IPS-18c (cell line): ENCODE results near the gene TSPAN31.
"Not testable (repeated sequence)": the region's sequence is repeated elsewhere in the genome, so short reads cannot be mapped to it uniquely, and the experiment has no call there.

Source experiments
- H3K4me3 ChIP-seq: 2 replicates; pipeline ENCODE4 v1.7.0; 2013; ENCODE audit warnings: low read depth, mild to moderate bottlenecking, low read length, moderate library complexity; ENCODE audit not compliant: insufficient read depth
- H3K9me3 ChIP-seq: one replicate; pipeline ENCODE4 v1.6.1; 2013; ENCODE audit warnings: mild to moderate bottlenecking, low read length, moderate library complexity; ENCODE audit not compliant: control insufficient read depth, insufficient read depth

Gene TSPAN31

DNA sequence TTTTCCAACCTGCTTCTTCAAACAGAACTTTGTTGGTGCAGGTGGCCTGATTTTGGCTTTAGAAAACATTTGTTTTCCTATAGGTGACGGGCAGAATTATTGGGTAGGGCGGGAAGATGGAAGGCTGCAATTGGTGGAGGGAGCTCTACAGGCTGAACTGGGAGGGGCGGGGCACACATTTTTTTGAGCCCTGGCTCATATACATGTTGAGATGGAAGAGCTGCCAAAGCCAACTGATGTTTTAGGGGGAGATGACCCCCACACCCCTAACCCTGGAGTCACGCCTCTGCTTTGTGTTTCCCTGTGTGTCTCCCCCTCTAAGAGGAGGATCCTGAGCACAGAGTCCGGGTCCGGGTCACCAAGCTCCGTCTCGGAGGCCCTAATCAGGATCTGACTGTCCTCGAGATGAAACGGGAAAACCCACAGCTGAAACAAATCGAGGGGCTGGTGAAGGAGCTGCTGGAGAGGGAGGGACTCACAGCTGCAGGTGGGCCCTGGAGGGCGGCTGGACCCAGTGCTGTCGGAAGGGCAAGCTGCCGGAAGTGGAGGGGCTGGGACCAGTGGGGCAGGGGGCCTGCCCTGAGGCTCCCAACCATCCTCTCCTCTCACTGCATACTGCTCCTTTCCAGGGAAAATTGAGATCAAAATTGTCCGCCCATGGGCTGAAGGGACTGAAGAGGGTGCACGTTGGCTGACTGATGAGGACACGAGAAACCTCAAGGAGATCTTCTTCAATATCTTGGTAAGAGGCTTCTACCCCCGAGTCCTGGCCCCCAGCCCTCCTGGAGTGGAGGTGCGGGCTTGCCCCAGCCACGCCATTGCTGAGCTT lies 24.8 kb upstream of the TSPAN31 start:
- H3K4me3 ChIP-seq, result no peak overlapping the region
- H3K9me3 ChIP-seq, result no peaks in the 10 kb centered on the region

- no peaks in the 10 kb centered on the region for H3K9me3 ChIP-seq
- H3K4me3 ChIP-seq, result no peak overlapping the region
Measured at GRCh38 chr12:57720606-57721595, 23.9 kb upstream of the TSPAN31 start.

- H3K4me3 ChIP-seq, H3K9me3 ChIP-seq: not testable (repeated sequence)
Measured at GRCh38 chr12:57721846-57722608, 22.8 kb upstream of the TSPAN31 start.

GRCh38 chr12:57722716-57723629 lies 21.9 kb upstream of the TSPAN31 start:
- no peak overlapping the region for H3K4me3 ChIP-seq
- H3K9me3 ChIP-seq, result no peaks in the 10 kb centered on the region

DNA sequence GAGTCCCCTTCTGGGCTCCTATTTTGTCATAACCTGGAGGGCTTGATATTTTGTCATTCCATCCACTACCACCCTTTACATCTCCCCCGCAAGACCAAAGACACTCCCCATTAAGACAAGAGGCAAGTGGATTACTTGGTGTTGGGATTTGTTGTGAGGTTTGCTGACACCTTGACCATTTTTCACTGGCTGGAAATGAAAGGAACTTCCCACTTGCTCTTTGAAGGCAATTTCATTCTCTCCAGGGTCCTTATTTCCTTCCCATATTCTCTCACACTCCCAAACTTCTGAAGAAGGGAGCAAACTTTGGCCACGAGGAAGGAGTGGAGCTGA lies 21.2 kb upstream of the TSPAN31 start:
- Histone ChIP-seq H3K9me3 (no peaks in the 10 kb centered on the region), H3K4me3 (no peak overlapping the region)

- Histone ChIP-seq H3K4me3 (no peak overlapping the region), H3K9me3 (no peaks in the 10 kb centered on the region)
Measured at GRCh38 chr12:57724003-57724935, 20.6 kb upstream of the TSPAN31 start.

GRCh38 chr12:57724936-57725740 lies 19.7 kb upstream of the TSPAN31 start:
- Histone ChIP-seq H3K4me3 (no peak overlapping the region), H3K9me3 (no peaks in the 10 kb centered on the region)

- no peaks in the 10 kb centered on the region for H3K9me3 ChIP-seq
- H3K4me3 ChIP-seq, result peak overlapping the region; percentile 63
Measured at GRCh38 chr12:57725851-57726150, 19.0 kb upstream of the TSPAN31 start.

GRCh38 chr12:57726151-57726883 lies 18.5 kb upstream of the TSPAN31 start:
- Histone ChIP-seq H3K4me3 (peak overlapping the region; percentile 63), H3K9me3 (no peaks in the 10 kb centered on the region)

DNA sequence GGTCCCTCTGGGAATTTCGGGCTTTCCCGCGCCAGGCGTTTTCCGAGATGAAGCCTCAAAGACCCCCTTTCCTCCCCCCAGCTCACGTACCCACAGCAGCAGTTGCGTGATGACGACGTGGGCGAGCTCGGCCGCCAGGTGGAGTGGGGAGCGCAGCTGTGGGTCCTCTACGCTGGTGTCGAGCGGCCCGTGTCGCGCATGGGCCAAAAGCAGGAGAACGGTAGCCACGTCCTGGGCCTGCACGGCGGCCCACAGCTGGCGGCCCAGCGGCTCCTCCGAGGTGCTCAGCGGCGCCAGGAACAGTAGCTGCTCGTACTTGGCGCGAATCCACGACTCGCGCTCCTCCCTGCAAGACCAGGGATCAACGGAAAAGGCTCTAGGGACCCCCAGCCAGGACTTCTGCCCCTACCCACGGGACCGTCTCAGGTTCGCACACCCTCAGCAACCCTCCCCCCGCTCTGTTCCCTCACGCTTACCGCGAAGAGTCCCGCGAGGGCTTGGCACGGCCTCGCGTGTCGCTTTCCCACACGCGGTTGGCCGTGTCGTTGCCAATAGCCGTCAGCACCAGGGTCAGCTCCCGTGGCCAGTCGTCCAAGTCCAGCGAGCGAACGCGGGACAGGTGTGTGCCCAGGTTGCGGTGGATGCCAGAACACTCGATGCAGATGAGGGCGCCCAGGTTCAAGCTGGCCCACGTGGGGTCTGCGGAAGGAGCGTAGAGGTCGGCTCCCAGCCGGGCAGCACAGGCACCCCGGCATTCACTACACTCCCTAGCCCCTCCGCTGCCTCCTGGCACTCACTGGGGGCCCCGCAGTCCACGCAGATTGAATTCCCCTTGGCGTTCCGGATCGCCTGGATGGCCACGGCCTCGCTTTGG lies 17.7 kb upstream of the TSPAN31 start:
- Histone ChIP-seq H3K4me3 (peak overlapping the region; percentile 63), H3K9me3 (no peaks in the 10 kb centered on the region)

DNA sequence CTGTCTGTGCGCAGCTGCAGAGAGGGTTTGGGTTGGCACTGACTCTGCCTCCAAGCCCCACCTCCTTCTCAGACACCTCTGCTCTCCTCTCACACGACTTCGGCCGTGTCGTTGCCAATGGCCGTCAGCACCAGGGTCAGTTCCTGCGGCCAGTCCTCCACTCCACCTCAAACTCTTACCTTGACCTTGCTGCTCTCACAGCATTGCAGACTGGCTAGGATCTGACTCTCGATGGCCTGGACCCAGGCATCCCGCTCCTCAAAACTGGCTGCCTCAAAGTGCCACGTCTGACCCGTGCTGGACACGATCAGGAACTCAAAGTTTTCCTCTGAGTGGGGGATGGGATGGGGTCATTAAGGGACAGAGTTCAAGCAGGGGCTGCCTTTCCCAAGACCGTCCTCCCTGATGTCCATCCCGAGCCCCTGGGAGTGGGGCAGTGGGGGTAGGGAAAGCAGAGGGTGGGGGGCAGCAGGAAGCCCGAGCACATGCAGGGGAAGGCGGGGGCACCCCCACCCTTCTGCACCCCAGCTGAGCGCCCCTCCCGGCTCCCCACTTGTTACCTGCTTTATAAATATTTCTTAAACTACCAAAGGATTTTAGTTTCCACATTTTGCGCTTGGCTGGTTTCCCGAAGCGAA lies 17.0 kb upstream of the TSPAN31 start:
- no peaks in the 10 kb centered on the region for H3K9me3 ChIP-seq
- peak overlapping the region; percentile 40; the same call in 1 of the 2 replicates for H3K4me3 ChIP-seq

DNA sequence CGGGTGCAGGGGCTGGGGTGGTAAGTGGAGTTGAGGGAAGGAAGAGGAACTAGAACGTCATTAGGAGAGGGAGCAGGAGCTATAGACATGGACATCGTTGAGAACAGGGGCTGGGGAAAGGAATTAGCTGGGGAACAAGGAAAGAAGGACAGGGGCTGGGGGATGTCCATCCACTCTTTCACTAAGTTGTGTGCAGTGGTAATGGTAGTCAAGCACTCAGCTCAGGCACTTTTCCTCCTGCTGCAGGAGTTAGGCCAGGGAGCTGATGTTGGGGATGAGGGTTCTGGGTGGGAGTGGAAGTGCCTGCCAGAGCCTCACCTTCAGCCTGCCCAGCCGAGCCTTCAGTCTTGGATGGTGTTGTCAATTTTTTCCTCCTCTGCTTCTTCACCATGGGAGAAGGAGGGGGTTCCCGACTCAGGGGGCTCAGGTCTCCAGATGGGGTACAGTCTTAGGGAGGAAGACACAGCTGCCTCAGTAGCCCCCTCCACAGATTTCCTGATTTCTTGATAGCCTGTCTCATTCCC lies 15.5 kb upstream of the TSPAN31 start:
- Histone ChIP-seq H3K4me3 (no peak overlapping the region), H3K9me3 (no peaks in the 10 kb centered on the region)
